ENCODE results near the gene MRPL43.
A peak's percentile ranks its signal among the peaks of the same experiment; 100 is the strongest.

MRPL43 gene

DNA sequence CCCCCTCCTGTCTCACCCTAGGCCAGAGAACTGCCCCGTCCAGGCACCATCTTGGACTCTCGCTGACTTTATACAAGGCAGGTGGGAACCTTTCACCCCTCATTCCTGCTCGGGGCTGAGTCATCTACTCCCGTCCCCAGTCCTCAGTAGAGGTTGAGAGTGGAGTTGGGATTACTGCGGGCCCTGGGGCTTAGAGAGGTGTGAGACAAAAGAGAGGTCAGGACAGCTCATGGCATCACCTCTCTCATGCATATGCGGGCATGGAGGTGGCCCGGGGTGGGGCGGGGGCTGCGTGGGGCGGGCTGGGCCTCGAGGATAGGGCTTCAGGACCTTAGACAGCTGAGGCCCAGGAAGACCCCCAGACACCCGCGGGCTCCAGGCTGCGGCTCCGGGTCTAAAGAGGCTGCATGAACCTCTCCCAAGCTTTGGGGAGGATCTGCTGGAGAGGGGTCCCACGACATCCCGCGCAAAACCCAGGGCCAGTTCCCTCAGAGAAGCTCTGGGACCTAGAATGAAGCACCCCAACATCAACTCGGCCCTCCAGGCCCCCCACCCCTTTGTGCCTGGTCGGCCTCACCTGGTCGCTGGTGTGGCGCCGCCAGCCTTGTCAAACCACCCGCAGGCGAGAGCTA, 43.3 kb upstream of the MRPL43 start:
- peak overlapping the region; percentile 92 for H3K27ac ChIP-seq (ENCODE audit: low read length)
- peaks cover 9 to 13% of the 10 kb centered on the region in 2 donors for H3K36me3 ChIP-seq (ENCODE audit: control insufficient read depth in 1 of 2, insufficient read depth in 2 of 2, low read length in 2 of 2)
- no peaks in the 10 kb centered on the region for H3K9me3 ChIP-seq (ENCODE audit: control insufficient read depth in 1 of 2, low read length in 2 of 2)
- peaks cover 5% of the 10 kb centered on the region for H3K27me3 ChIP-seq (ENCODE audit: low read depth, low read length)
- H3K4me1 ChIP-seq (ENCODE audit: control insufficient read depth in 1 of 2, insufficient read depth in 2 of 2, low read length in 2 of 2), result peaks cover 0 to 18% of the 10 kb centered on the region in 2 donors
- H3K4me3 ChIP-seq (ENCODE audit: low read depth in 1 of 2, low read length in 2 of 2), result peak overlapping the region; percentile 85 to 88

- H3K4me1 ChIP-seq (ENCODE audit: control insufficient read depth in 1 of 2, insufficient read depth in 2 of 2, low read length in 2 of 2), result peaks cover 0 to 18% of the 10 kb centered on the region in 2 donors
- peaks cover under 1 to 4% of the 10 kb centered on the region in 2 donors for H3K36me3 ChIP-seq (ENCODE audit: control insufficient read depth in 1 of 2, insufficient read depth in 2 of 2, low read length in 2 of 2)
- no peaks in the 10 kb centered on the region for H3K9me3 ChIP-seq (ENCODE audit: control insufficient read depth in 1 of 2, low read length in 2 of 2)
- H3K27me3 ChIP-seq (ENCODE audit: low read depth, low read length), result peaks cover 5% of the 10 kb centered on the region
- no peak overlapping the region for H3K4me3 ChIP-seq (ENCODE audit: low read depth in 1 of 2, low read length in 2 of 2)
- H3K27ac ChIP-seq (ENCODE audit: low read length), result no peak overlapping the region
Measured at GRCh38 chr10:101029520-101030295, 42.4 kb upstream of the MRPL43 start.

- peaks cover 0 to 18% of the 10 kb centered on the region in 2 donors for H3K4me1 ChIP-seq (ENCODE audit: control insufficient read depth in 1 of 2, insufficient read depth in 2 of 2, low read length in 2 of 2)
- no peaks in the 10 kb centered on the region for H3K9me3 ChIP-seq (ENCODE audit: control insufficient read depth in 1 of 2, low read length in 2 of 2)
- H3K27me3 ChIP-seq (ENCODE audit: low read depth, low read length), result peaks cover 5% of the 10 kb centered on the region
- no peak overlapping the region for H3K4me3 ChIP-seq (ENCODE audit: low read depth in 1 of 2, low read length in 2 of 2)
- peaks cover 0 to 4% of the 10 kb centered on the region in 2 donors for H3K36me3 ChIP-seq (ENCODE audit: control insufficient read depth in 1 of 2, insufficient read depth in 2 of 2, low read length in 2 of 2)
- H3K27ac ChIP-seq (ENCODE audit: low read length), result no peak overlapping the region
Measured at GRCh38 chr10:101028446-101029337, 41.4 kb upstream of the MRPL43 start.

DNA sequence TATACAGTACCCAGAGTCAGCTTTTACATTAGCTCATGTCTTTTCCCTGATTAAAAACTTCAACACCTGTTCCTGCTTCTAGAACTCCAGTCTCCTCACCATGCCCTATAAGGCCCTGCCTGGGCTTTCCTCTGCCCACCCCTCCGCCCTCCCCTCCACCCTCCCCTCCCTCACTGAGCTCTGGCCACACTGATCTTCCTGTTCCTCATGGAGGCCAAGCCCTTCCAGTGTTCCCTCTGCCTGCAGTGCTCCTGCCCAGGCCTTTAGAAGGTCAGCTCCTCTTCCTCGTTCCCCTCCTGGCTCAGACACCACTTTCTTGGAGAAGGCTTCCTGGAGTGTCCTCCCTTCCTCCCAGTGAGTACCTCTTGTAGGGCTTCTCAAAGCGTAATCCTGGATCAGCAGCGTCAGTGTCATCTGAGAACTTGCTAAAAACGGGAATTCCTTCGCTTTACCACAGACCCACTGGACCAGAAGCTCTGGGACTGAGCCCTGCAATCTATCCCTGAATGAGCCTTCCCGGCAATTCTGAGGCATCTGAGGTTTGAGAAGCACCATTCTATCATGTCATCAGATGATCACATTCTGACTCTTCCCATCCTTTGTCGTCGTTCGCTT, 39.9 kb upstream of the MRPL43 start:
- no peaks in the 10 kb centered on the region for H3K9me3 ChIP-seq (ENCODE audit: control insufficient read depth in 1 of 2, low read length in 2 of 2)
- no peak overlapping the region for H3K4me3 ChIP-seq (ENCODE audit: low read depth in 1 of 2, low read length in 2 of 2)
- H3K36me3 ChIP-seq (ENCODE audit: control insufficient read depth in 1 of 2, insufficient read depth in 2 of 2, low read length in 2 of 2), result peaks cover 0 to 4% of the 10 kb centered on the region in 2 donors
- H3K4me1 ChIP-seq (ENCODE audit: control insufficient read depth in 1 of 2, insufficient read depth in 2 of 2, low read length in 2 of 2), result peaks cover 0 to 9% of the 10 kb centered on the region in 2 donors
- peaks cover 5% of the 10 kb centered on the region for H3K27me3 ChIP-seq (ENCODE audit: low read depth, low read length)
- no peak overlapping the region for H3K27ac ChIP-seq (ENCODE audit: low read length)

DNA sequence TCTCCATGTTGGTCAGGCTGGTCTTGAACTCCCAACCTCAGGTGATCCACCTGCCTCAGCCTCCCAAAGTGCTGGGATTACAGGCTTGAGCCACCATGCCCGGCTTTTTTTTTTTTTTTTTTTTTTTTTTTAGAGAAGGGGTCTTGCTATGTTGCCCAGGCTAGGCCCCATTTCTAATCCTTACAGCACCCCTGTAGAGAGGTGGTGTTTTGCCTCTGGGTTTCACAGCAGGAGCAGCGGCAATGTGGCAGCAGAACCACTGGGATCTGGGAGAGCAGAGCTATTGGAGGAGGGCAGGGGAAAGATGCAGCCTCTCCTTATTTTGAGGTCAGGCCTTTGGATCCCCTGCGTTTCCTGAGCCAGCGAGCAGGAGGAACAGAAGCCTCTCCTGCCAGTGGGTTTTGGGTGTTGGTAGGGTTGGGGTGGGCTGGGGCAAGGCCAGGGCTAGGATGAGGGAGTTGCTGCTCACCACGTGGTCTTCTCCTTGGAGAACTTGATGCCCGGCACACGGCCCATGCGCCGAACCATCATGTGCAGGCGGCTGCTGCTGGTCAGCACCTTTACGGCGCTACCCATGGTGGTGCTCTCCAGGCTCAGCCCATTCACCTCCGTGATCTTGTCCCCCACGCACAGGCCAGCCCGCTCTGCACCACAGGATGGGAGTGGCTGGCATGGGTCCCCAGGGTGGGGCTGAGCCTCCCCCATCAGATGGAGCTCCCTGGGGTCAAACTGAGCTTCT, 35.8 kb upstream of the MRPL43 start:
- Histone ChIP-seq H3K36me3 (ENCODE audit: control insufficient read depth in 1 of 2, insufficient read depth in 2 of 2, low read length in 2 of 2) (no peaks in the 10 kb centered on the region), H3K27me3 (ENCODE audit: low read depth, low read length) (no peaks in the 10 kb centered on the region), H3K9me3 (ENCODE audit: control insufficient read depth in 1 of 2, low read length in 2 of 2) (no peaks in the 10 kb centered on the region), H3K4me1 (ENCODE audit: control insufficient read depth in 1 of 2, insufficient read depth in 2 of 2, low read length in 2 of 2) (peaks cover 0 to 5% of the 10 kb centered on the region in 2 donors), H3K4me3 (ENCODE audit: low read depth in 1 of 2, low read length in 2 of 2) (no peak overlapping the region), H3K27ac (ENCODE audit: low read length) (no peak overlapping the region)

DNA sequence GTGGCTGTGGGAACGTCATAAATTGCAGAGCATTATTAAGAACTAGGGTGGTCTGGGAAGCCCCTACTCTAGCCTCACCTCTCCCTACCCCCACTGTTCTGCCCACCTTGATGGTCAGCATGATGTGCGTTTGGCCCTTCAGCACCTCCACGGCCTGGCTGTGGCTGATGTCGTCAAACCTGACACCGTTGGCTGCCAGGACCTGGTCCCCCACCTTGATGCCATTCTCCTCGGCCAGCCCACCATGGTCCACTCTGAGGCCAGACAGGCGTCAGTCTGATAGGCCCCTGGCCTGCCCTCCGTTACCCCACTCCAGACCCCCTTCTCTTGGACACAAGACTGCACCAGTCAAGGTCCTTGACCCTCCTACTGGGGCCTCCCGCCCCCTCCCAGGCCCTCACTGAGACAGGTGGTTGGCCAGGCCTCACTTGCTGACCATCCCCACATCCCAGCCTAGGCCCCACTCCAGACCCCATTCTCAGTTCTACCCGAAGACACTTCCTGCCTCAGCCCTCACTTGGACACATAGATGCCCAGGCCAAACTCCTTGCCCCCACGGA, 34.5 kb upstream of the MRPL43 start:
- Histone ChIP-seq H3K4me1 (ENCODE audit: control insufficient read depth in 1 of 2, insufficient read depth in 2 of 2, low read length in 2 of 2) (peaks cover 0 to 5% of the 10 kb centered on the region in 2 donors), H3K4me3 (ENCODE audit: low read depth in 1 of 2, low read length in 2 of 2) (no peak overlapping the region), H3K27me3 (ENCODE audit: low read depth, low read length) (no peaks in the 10 kb centered on the region), H3K27ac (ENCODE audit: low read length) (no peak overlapping the region), H3K36me3 (ENCODE audit: control insufficient read depth in 1 of 2, insufficient read depth in 2 of 2, low read length in 2 of 2) (no peaks in the 10 kb centered on the region), H3K9me3 (ENCODE audit: control insufficient read depth in 1 of 2, low read length in 2 of 2) (no peaks in the 10 kb centered on the region)

DNA sequence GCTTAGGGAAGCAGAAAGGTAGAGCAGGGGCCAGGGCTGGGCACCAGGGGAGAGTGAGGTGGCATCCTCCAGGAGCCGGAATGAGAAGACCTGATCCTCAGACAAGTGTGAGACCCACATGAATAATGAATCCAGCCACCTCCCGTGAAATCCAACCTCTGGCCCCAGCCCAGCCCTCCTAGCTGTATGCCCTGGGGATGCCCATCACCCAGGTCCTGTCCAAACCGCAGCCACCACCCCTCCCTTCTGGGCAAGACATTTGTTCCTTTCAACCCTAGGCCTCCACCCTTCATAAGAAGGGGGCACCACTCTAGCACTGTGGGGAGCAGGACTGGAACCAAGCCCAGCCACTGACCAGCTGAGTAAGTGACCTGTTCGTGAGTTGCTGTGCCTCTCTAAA, 33.9 kb upstream of the MRPL43 start:
- peaks cover 0 to 5% of the 10 kb centered on the region in 2 donors for H3K4me1 ChIP-seq (ENCODE audit: control insufficient read depth in 1 of 2, insufficient read depth in 2 of 2, low read length in 2 of 2)
- H3K27me3 ChIP-seq (ENCODE audit: low read depth, low read length), result no peaks in the 10 kb centered on the region
- H3K9me3 ChIP-seq (ENCODE audit: control insufficient read depth in 1 of 2, low read length in 2 of 2), result no peaks in the 10 kb centered on the region
- H3K36me3 ChIP-seq (ENCODE audit: control insufficient read depth in 1 of 2, insufficient read depth in 2 of 2, low read length in 2 of 2), result no peaks in the 10 kb centered on the region
- H3K4me3 ChIP-seq (ENCODE audit: low read depth in 1 of 2, low read length in 2 of 2), result no peak overlapping the region
- H3K27ac ChIP-seq (ENCODE audit: low read length), result no peak overlapping the region

DNA sequence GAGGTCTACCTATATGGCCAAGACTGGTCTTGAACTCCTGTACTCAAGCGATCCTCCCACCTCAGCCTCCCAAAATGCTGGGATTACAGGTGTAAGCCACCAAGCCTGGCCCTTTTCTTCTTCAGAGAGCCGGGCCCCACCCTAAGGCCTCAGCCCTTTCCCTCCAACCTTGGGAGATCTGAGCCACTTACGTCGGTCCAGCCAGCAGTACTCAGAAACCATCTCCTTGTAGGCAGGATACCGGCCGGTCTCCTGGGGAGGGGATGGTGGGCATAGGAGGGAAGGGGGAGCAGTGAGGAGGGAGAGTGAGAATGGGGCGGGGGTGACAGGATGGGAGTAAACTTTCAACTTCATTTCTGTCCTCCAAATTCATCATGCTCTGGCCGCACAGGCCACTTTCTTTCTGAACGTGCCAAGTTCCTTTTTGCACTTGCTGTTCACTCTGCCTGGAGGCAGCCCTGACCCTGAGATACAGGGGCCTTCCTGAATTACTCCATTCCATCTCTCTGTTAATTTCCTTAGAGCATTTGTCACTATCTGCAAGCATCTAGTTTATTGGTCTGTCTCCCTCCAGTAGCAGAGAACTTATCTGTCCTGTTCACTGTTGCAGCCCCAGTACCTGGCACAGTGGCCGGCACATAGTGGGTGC, 33.3 kb upstream of the MRPL43 start:
- Histone ChIP-seq H3K36me3 (ENCODE audit: control insufficient read depth in 1 of 2, insufficient read depth in 2 of 2, low read length in 2 of 2) (no peaks in the 10 kb centered on the region), H3K9me3 (ENCODE audit: control insufficient read depth in 1 of 2, low read length in 2 of 2) (no peaks in the 10 kb centered on the region), H3K27me3 (ENCODE audit: low read depth, low read length) (no peaks in the 10 kb centered on the region), H3K4me1 (ENCODE audit: control insufficient read depth in 1 of 2, insufficient read depth in 2 of 2, low read length in 2 of 2) (peaks cover 0 to 5% of the 10 kb centered on the region in 2 donors), H3K27ac (ENCODE audit: low read length) (no peak overlapping the region), H3K4me3 (ENCODE audit: low read depth in 1 of 2, low read length in 2 of 2) (no peak overlapping the region)

GRCh38 chr10:101019440-101019703, 32.1 kb upstream of the MRPL43 start:
- Histone ChIP-seq H3K36me3 (ENCODE audit: control insufficient read depth in 1 of 2, insufficient read depth in 2 of 2, low read length in 2 of 2) (no peaks in the 10 kb centered on the region), H3K9me3 (ENCODE audit: control insufficient read depth in 1 of 2, low read length in 2 of 2) (no peaks in the 10 kb centered on the region), H3K27ac (ENCODE audit: low read length) (no peak overlapping the region), H3K4me1 (ENCODE audit: control insufficient read depth in 1 of 2, insufficient read depth in 2 of 2, low read length in 2 of 2) (peaks cover 0 to 9% of the 10 kb centered on the region in 2 donors), H3K27me3 (ENCODE audit: low read depth, low read length) (no peaks in the 10 kb centered on the region), H3K4me3 (ENCODE audit: low read depth in 1 of 2, low read length in 2 of 2) (no peak overlapping the region)

Data from muscle layer of duodenum (tissue), 2 donors.